ENCODE measurements around the gene ACHE. TPM values are rescaled to one million over a fixed set of nuclear protein-coding genes. Genes with fewer than 3 reads are reported as not detected.

The ACHE gene
- total RNA-seq, 6 donors from 2014 or later = 1.3 to 2.9 (median 2.2) TPM; not detected in 1

- no peak for DNase-seq
- Histone ChIP-seq H3K4me1 (peaks cover 21 to 26% (median 24%) of the 10 kb centered on the region in 4 donors), H3K9me3 (no peaks in the 10 kb centered on the region), H3K4me3 (no peak overlapping the region), H3K27me3 (no peaks in the 10 kb centered on the region), H3K27ac (no peak overlapping the region), H3K36me3 (peaks cover 37 to 88% (median 73%) of the 10 kb centered on the region in 4 donors)
- no peak for ATAC-seq (ENCODE audit: low FRiP score in 2 of 2)
- TF ChIP-seq EP300 (IDR thresholded peaks at IDR 0.05) (no peak), POLR2AphosphoS5 (IDR thresholded peaks at IDR 0.05) (no peak), POLR2A (IDR thresholded peaks at IDR 0.05) (no peak), CTCF (IDR thresholded peaks at IDR 0.05) (no peak)
- 90 to 93% methylated on average over 29 of the region's 29 CpGs for whole genome bisulfite sequencing, 2 donors
Observed at GRCh38 chr7:100884736-100885439, 10.8 kb downstream of the ACHE start.

DNA sequence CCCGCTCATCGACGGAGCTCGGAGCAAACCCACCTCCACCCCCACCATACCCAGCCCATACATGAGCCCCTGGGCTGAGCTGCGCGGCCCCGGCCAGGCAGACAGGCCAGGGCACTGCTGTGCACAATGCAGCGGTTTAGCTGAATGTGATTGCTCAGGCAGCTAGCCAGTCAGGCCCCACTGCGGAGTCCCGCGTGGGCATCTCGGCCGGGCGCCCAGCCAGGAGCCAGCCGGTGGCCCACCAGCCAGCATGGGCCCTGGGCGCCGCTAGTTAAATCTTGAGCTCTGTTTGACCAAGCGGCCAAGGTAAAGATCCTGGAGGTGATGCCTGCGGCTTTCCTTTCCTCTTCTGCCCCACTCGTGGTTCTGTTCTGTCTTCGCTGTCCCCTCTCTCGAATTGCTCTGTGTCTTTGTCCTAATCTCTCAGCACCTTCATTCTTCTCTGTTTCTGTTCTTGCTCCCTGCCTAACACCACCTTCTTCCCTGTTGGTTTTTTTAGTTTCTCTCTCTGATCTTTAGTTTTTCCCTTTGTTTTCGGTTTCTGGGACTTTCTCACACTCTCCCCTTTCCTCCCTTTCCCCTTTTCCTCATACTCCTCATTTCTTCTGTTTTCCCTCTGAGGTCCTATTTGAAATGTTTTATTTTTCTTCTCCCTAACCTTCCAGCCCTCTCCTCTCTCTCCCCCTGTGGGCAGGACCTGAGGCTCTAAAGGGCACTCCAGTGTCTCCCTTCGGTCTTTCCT is 12.7 kb downstream of the ACHE start:
- TF ChIP-seq POLR2A (IDR thresholded peaks at IDR 0.05) (no peak), EP300 (IDR thresholded peaks at IDR 0.05) (no peak), CTCF (IDR thresholded peaks at IDR 0.05) (no peak), POLR2AphosphoS5 (IDR thresholded peaks at IDR 0.05) (no peak)
- Histone ChIP-seq H3K36me3 (peaks cover 37 to 97% (median 73%) of the 10 kb centered on the region in 4 donors), H3K4me1 (peaks cover 10 to 20% (median 13%) of the 10 kb centered on the region in 4 donors), H3K27me3 (no peaks in the 10 kb centered on the region), H3K4me3 (no peak overlapping the region), H3K27ac (no peak overlapping the region), H3K9me3 (no peaks in the 10 kb centered on the region)
- WGBS, 2 donors = 92 to 95% methylated on average over 14 to 24 of the region's 24 CpGs
- DNase-seq = no peak
- no peak for ATAC-seq (ENCODE audit: low FRiP score in 2 of 2)

DNA sequence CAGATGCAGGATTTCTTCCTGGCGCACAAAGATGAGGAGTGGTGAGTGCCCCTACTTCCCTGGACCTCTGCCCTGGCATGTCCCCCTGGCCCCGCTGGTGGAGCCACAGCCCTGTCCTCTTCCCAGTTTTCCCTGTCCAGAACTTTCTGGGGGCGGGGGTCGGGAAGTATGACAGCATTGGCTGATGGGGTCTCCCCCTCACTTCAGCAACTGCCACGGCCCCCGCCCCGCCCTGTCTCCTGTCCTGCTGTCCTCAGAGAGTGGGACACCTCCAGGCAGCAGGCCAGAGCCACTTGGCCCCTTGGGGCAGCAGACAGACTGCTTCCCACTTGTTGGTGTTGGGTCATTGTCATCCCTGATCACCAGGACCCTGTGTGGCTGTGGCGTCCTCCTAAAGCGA is 13.5 kb downstream of the ACHE start:
- Histone ChIP-seq H3K4me1 (peaks cover 7 to 14% (median 10%) of the 10 kb centered on the region in 4 donors), H3K9me3 (no peaks in the 10 kb centered on the region), H3K27me3 (no peaks in the 10 kb centered on the region), H3K27ac (no peak overlapping the region), H3K36me3 (peaks cover 37 to 91% (median 68%) of the 10 kb centered on the region in 4 donors), H3K4me3 (no peak overlapping the region)
- 97 to 99% methylated on average over 9 of the region's 9 CpGs for WGBS, 2 donors
- ATAC-seq (ENCODE audit: low FRiP score in 2 of 2) (no peak), DNase-seq (no peak)
- TF ChIP-seq CTCF (IDR thresholded peaks at IDR 0.05) (no peak), POLR2A (IDR thresholded peaks at IDR 0.05) (no peak), EP300 (IDR thresholded peaks at IDR 0.05) (no peak), POLR2AphosphoS5 (IDR thresholded peaks at IDR 0.05) (no peak)

- H3K9me3 ChIP-seq = no peaks in the 10 kb centered on the region
- WGBS, 2 donors = 94 to 96% methylated on average over 20 of the region's 20 CpGs
- H3K27me3 ChIP-seq = no peaks in the 10 kb centered on the region
- TF ChIP-seq CTCF (IDR thresholded peaks at IDR 0.05) (no peak), POLR2A (IDR thresholded peaks at IDR 0.05) (no peak), EP300 (IDR thresholded peaks at IDR 0.05) (no peak), POLR2AphosphoS5 (IDR thresholded peaks at IDR 0.05) (no peak)
- no peak for ATAC-seq (ENCODE audit: low FRiP score in 2 of 2)
- no peak for DNase-seq
- H3K4me1 ChIP-seq = peaks cover 15 to 22% (median 18%) of the 10 kb centered on the region in 4 donors
- peaks cover 30 to 81% (median 58%) of the 10 kb centered on the region in 4 donors for H3K36me3 ChIP-seq
- no peak overlapping the region for H3K4me3 ChIP-seq
- no peak overlapping the region for H3K27ac ChIP-seq
Observed at GRCh38 chr7:100881136-100881535, 14.6 kb downstream of the ACHE start.

Measured in upper lobe of left lung (tissue), 6 donors.